Activated CD4-positive, alpha-beta memory T cell treated with anti-CD3 and anti-CD28 coated beads, Interleukin-2, amount 10 ng/mL, durations not matched to agents 7 days and 5 days (primary cell): ENCODE data around the gene ADGRB3. TPM values are rescaled to one million over a fixed set of nuclear protein-coding genes. Genes with fewer than 3 reads are reported as not detected.
"Not testable (repeated sequence)": the region's sequence is repeated elsewhere in the genome, so short reads cannot be mapped to it uniquely, and the experiment has no call there.

Experiments
- CTCF ChIA-PET: fragments of 350-600 bp; sonication (Branson Sonifier 250); formaldehyde crosslinking; loops from one replicate; lab custom pipeline; 2021; ENCODE audit warnings: antibody characterized with exemption, inconsistent platforms; lab: Charles Lee
- POLR2A ChIA-PET: fragments of 350-600 bp; sonication (Branson Sonifier 250); formaldehyde crosslinking; loops from one replicate; lab custom pipeline; 2021; ENCODE audit warnings: antibody characterized with exemption; lab: Charles Lee
- DNase-seq: peaks from one replicate; pipeline ENCODE4 v3.0.0-alpha.2; 2020
- H3K27ac Mint-ChIP-seq: one replicate; pipeline ENCODE4 v1.8.0; 2021; ENCODE audit warnings: mild to moderate bottlenecking, mixed read lengths
- H3K27me3 Mint-ChIP-seq: one replicate; pipeline ENCODE4 v1.8.0; 2021; ENCODE audit warnings: mixed read lengths
- H3K36me3 Mint-ChIP-seq: one replicate; pipeline ENCODE4 v1.8.0; 2021; ENCODE audit warnings: low read depth, mixed read lengths
- H3K4me1 Mint-ChIP-seq: one replicate; pipeline ENCODE4 v1.8.0; 2021; ENCODE audit warnings: mixed read lengths
- H3K4me3 Mint-ChIP-seq: one replicate; pipeline ENCODE4 v1.8.0; 2021; ENCODE audit warnings: mild to moderate bottlenecking, mixed read lengths
- H3K9me3 Mint-ChIP-seq: one replicate; pipeline ENCODE4 v1.8.0; 2021; ENCODE audit warnings: mixed read lengths
- total RNA-seq, 2 experiments: library from RNA; stranded (reverse); gene quantifications; one replicate each; pipeline ENCODE4 v1.2.3, GENCODE V29; 2021

Gene ADGRB3
- total RNA-seq, 2 experiments from 2014 or later, result not detected

DNA sequence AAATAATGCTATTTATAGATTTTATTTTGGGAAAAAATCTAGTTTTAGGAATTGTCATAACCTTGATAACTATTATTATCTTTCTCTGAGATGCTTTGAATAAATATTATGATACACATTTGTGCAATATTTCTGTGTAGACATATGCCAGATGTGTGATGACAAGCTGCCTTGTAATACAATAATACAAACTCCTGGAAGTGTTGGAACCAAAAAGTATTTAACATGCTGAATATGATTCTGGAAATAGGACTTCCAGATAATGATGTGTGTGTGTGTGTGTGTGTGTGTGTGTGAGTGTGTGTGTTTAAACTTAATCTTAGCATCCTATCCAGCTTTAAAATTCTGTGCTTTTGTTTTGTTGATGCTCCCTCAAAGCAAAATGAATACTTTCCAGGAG, 233.6 kb downstream of the ADGRB3 start:
- Mint-ChIP-seq H3K27ac (no peak overlapping the region), H3K9me3 (peaks cover 8% of the 10 kb centered on the region), H3K27me3 (no peaks in the 10 kb centered on the region), H3K36me3 (no peaks in the 10 kb centered on the region), H3K4me1 (no peaks in the 10 kb centered on the region), H3K4me3 (no peak overlapping the region)
- DNase-seq, result no peak
- ChIA-PET CTCF (no interaction called here), POLR2A (no interaction called here)

DNA sequence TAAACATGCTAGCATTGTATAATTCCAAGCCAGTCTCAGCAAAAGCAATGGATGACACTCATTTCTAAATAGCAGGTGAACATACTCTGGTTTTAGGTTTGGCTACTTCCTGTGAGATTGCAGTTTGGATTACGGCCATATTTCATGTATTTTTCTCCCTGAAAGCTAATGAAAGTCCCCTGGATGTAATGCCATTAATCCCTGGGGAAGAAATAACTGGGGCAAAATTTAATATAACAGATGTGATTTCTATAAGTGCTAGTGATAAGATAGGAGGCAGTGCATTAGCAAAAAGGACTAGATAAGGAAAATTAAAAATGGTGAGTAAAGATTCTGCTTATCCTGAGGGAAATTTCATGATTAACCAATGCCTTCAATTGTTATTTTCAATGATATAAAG, 238.2 kb downstream of the ADGRB3 start:
- Mint-ChIP-seq H3K36me3 (no peaks in the 10 kb centered on the region), H3K27ac (no peak overlapping the region), H3K9me3 (no peaks in the 10 kb centered on the region), H3K4me1 (no peaks in the 10 kb centered on the region), H3K4me3 (no peak overlapping the region), H3K27me3 (no peaks in the 10 kb centered on the region)
- DNase-seq, result no peak
- ChIA-PET POLR2A (no interaction called here), CTCF (no interaction called here)

DNA sequence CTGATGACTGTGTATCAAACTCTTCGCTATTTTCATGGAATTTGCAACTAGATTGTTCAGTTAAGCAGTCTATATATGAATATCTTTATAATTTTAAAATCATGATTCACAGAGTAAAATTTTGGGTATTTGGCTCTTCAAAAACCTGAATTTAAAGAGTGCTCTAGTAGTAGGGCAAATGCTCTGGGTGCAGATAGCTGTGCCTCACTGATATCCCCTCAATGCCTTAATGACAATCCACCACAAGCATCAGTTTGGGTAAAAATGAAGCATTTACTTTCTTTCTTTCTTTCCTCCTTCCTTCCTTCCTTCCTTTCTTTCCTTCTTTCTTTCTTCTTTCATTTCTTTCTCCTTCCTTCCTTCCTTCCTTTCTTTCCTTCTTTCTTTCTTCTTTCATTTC, 239.7 kb downstream of the ADGRB3 start:
- H3K9me3 Mint-ChIP-seq, result no peaks in the 10 kb centered on the region

DNA sequence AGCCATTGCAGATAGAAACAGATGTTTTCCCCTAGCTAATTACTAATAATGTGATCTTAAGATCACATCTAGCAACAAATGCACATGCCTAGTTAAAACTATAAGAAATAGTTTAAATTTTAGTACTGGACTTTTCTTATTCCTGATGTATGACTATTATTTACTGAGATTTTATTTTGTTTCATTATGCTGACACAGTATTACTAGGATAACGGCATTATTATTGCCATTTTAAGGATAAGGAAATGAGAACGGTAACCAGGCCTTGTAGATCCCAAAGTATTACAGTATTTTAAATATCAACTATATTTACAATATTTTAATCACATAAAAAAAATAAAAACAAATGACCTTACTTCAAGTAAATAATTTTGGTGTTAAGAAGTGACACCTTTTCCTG, 240.3 kb downstream of the ADGRB3 start:
- CTCF ChIA-PET, result no interaction called here
- no peak overlapping the region for H3K27ac Mint-ChIP-seq
- no peaks in the 10 kb centered on the region for H3K4me1 Mint-ChIP-seq
- no peaks in the 10 kb centered on the region for H3K36me3 Mint-ChIP-seq
- DNase-seq, result no peak
- H3K27me3 Mint-ChIP-seq, result no peaks in the 10 kb centered on the region
- POLR2A ChIA-PET, result no interaction called here
- no peak overlapping the region for H3K4me3 Mint-ChIP-seq
- no peaks in the 10 kb centered on the region for H3K9me3 Mint-ChIP-seq

More for the DNA sequence above, 239.7 kb downstream of the ADGRB3 start:
- DNase-seq, result no peak
- Mint-ChIP-seq H3K27me3 (no peaks in the 10 kb centered on the region), H3K27ac (no peak overlapping the region), H3K4me3 (no peak overlapping the region), H3K4me1 (no peaks in the 10 kb centered on the region), H3K36me3 (no peaks in the 10 kb centered on the region)
- POLR2A ChIA-PET, result no interaction called here
- CTCF ChIA-PET, result no interaction called here

- Mint-ChIP-seq H3K4me1 (no peaks in the 10 kb centered on the region), H3K27me3 (no peaks in the 10 kb centered on the region), H3K9me3 (no peaks in the 10 kb centered on the region), H3K36me3 (no peaks in the 10 kb centered on the region), H3K4me3 (no peak overlapping the region), H3K27ac (no peak overlapping the region)
- POLR2A ChIA-PET, result no interaction called here
- no peak for DNase-seq
- CTCF ChIA-PET, result no interaction called here
Observed at GRCh38 chr6:68876792-68877493, 241.9 kb downstream of the ADGRB3 start.

- POLR2A ChIA-PET, result no interaction called here
- no peaks in the 10 kb centered on the region for H3K9me3 Mint-ChIP-seq
Observed at GRCh38 chr6:68880050-68880813, 245.2 kb downstream of the ADGRB3 start.

DNA sequence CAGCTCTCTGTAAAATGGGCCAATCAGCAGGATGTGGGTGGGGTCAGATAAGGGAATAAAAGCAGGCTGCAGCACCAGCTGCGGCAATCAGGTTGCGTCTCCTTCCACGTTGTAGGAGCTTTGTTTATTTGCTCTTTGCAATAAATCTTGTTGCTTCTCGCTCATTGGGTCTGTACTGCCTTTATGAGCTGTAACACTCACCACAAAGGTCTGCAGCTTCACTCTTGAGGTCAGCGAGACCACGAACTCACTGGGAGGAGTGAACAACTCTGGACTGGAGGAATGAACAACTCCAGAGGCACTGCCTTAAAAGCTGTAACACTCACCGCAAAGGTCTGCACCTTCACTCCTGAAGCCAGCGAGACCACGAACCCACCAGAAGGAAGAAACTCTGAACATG, 248.2 kb downstream of the ADGRB3 start:
- CTCF ChIA-PET, H3K27me3 Mint-ChIP-seq, H3K27ac Mint-ChIP-seq, DNase-seq, POLR2A ChIA-PET, H3K36me3 Mint-ChIP-seq, H3K9me3 Mint-ChIP-seq, H3K4me1 Mint-ChIP-seq, H3K4me3 Mint-ChIP-seq: not testable (repeated sequence)

More at GRCh38 chr6:68880050-68880813, 245.2 kb downstream of the ADGRB3 start:
- no peaks in the 10 kb centered on the region for H3K36me3 Mint-ChIP-seq
- H3K27ac Mint-ChIP-seq, result no peak overlapping the region
- no peaks in the 10 kb centered on the region for H3K4me1 Mint-ChIP-seq
- no peak overlapping the region for H3K4me3 Mint-ChIP-seq
- CTCF ChIA-PET, result interaction anchor here (0.6 kb wide), 1 partner anchor 49 kb away, joined by 3 read pairs; no protein-coding TSS in a partner anchor
- H3K27me3 Mint-ChIP-seq, result no peaks in the 10 kb centered on the region
- DNase-seq, result no peak

DNA sequence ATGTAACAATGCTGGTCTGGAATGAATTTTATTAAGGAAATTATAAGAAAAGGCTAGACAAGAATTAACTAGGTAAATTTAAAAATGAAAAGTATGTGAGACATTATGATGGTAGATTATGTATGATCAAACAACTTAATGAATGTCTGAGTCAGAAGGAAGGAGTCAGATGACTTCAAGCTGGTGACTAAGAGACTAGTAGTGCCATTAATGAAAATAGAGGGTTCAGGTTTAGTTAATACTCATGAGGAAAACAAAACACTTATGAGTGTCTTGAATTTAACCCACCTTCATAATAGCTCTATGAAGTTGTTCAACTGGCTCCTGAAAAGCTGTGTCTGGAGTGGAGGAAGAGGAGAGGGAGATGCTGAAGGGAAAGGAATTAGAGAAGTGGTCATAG, 256.3 kb downstream of the ADGRB3 start:
- Mint-ChIP-seq H3K27me3 (no peaks in the 10 kb centered on the region), H3K4me1 (no peaks in the 10 kb centered on the region), H3K36me3 (no peaks in the 10 kb centered on the region), H3K9me3 (no peaks in the 10 kb centered on the region), H3K27ac (no peak overlapping the region), H3K4me3 (no peak overlapping the region)
- POLR2A ChIA-PET, result no interaction called here
- no peak for DNase-seq
- CTCF ChIA-PET, result no interaction called here

GRCh38 chr6:68892452-68892851, 257.4 kb downstream of the ADGRB3 start:
- Mint-ChIP-seq H3K27ac (no peak overlapping the region), H3K36me3 (no peaks in the 10 kb centered on the region), H3K9me3 (no peaks in the 10 kb centered on the region), H3K27me3 (no peaks in the 10 kb centered on the region), H3K4me1 (no peaks in the 10 kb centered on the region), H3K4me3 (no peak overlapping the region)
- ChIA-PET CTCF (no interaction called here), POLR2A (no interaction called here)
- no peak for DNase-seq

- DNase-seq, result no peak
- H3K27me3 Mint-ChIP-seq, result no peaks in the 10 kb centered on the region
- no peaks in the 10 kb centered on the region for H3K9me3 Mint-ChIP-seq
- CTCF ChIA-PET, result no interaction called here
- POLR2A ChIA-PET, result no interaction called here
- no peak overlapping the region for H3K27ac Mint-ChIP-seq
- no peak overlapping the region for H3K4me3 Mint-ChIP-seq
- no peaks in the 10 kb centered on the region for H3K36me3 Mint-ChIP-seq
- no peaks in the 10 kb centered on the region for H3K4me1 Mint-ChIP-seq
Observed at GRCh38 chr6:68895929-68896328, 260.8 kb downstream of the ADGRB3 start.

GRCh38 chr6:68901044-68901443, 266.0 kb downstream of the ADGRB3 start:
- DNase-seq, result no peak
- Mint-ChIP-seq H3K4me1 (no peaks in the 10 kb centered on the region), H3K27me3 (no peaks in the 10 kb centered on the region), H3K36me3 (no peaks in the 10 kb centered on the region), H3K27ac (no peak overlapping the region), H3K9me3 (no peaks in the 10 kb centered on the region), H3K4me3 (no peak overlapping the region)
- CTCF ChIA-PET, result no interaction called here
- POLR2A ChIA-PET, result no interaction called here

- H3K4me1 Mint-ChIP-seq, result no peaks in the 10 kb centered on the region
- DNase-seq, result no peak
- ChIA-PET POLR2A (no interaction called here), CTCF (no interaction called here)
- H3K27me3 Mint-ChIP-seq, result no peaks in the 10 kb centered on the region
- peaks cover 2% of the 10 kb centered on the region for H3K9me3 Mint-ChIP-seq
- no peak overlapping the region for H3K27ac Mint-ChIP-seq
- no peaks in the 10 kb centered on the region for H3K36me3 Mint-ChIP-seq
- no peak overlapping the region for H3K4me3 Mint-ChIP-seq
Observed at GRCh38 chr6:68911334-68911733, 276.3 kb downstream of the ADGRB3 start.

GRCh38 chr6:68911811-68912210, 276.7 kb downstream of the ADGRB3 start:
- H3K9me3 Mint-ChIP-seq, result peaks cover 2% of the 10 kb centered on the region
- H3K4me1 Mint-ChIP-seq, result no peaks in the 10 kb centered on the region
- no peak overlapping the region for H3K4me3 Mint-ChIP-seq
- H3K36me3 Mint-ChIP-seq, result no peaks in the 10 kb centered on the region
- H3K27ac Mint-ChIP-seq, result no peak overlapping the region
- no peaks in the 10 kb centered on the region for H3K27me3 Mint-ChIP-seq
- CTCF ChIA-PET, result no interaction called here
- no peak for DNase-seq
- POLR2A ChIA-PET, result no interaction called here

DNA sequence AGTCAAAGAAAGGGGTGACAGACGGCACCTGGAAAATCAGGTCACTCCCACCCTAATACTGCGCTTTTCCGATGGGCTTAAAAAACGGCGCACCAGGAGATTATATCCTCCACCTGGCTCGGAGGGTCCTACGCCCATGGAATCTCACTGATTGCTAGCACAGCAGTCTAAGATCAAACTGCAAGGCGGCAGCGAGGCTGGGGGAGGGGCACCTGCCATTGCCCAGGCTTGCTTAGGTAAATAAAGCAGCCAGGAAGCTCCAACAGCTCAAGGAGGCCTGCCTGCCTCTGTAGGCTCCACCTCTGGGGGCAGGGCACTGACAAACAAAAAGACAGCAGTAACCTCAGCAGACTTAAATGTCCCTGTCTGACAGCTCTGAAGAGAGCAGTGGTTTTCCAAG, 277.7 kb downstream of the ADGRB3 start:
- H3K27ac Mint-ChIP-seq, H3K36me3 Mint-ChIP-seq, H3K27me3 Mint-ChIP-seq, DNase-seq, H3K4me1 Mint-ChIP-seq, POLR2A ChIA-PET, H3K4me3 Mint-ChIP-seq, H3K9me3 Mint-ChIP-seq, CTCF ChIA-PET: not testable (repeated sequence)
